Osteocyte (in vitro differentiated cells): ENCODE measurements around the gene CADPS2. TPM values are rescaled to one million over a fixed set of nuclear protein-coding genes. Genes with fewer than 3 reads are reported as not detected.

ENCODE experiments used
- DNase-seq: peaks from one replicate; pipeline ENCODE4 v3.0.0; 2021; ENCODE audit warnings: mixed read lengths; ENCODE audit not compliant: unreplicated experiment; ENCODE audit errors: extremely low spot score
- H3K27ac Mint-ChIP-seq: one replicate; pipeline ENCODE4 v1.8.0; 2021; ENCODE audit warnings: mild to moderate bottlenecking, mixed read lengths; ENCODE audit not compliant: unreplicated experiment
- H3K27me3 Mint-ChIP-seq: one replicate; pipeline ENCODE4 v1.8.0; 2021; ENCODE audit warnings: mixed read lengths; ENCODE audit not compliant: unreplicated experiment
- H3K36me3 Mint-ChIP-seq: one replicate; pipeline ENCODE4 v1.8.0; 2021; ENCODE audit warnings: mixed read lengths; ENCODE audit not compliant: unreplicated experiment
- H3K4me1 Mint-ChIP-seq: one replicate; pipeline ENCODE4 v1.8.0; 2021; ENCODE audit warnings: mixed read lengths; ENCODE audit not compliant: unreplicated experiment
- H3K4me3 Mint-ChIP-seq: one replicate; pipeline ENCODE4 v1.8.0; 2021; ENCODE audit warnings: mild to moderate bottlenecking, moderate library complexity, mixed read lengths; ENCODE audit not compliant: unreplicated experiment
- H3K9me3 Mint-ChIP-seq: one replicate; pipeline ENCODE4 v1.8.0; 2021; ENCODE audit warnings: mixed read lengths; ENCODE audit not compliant: unreplicated experiment
- total RNA-seq: library from RNA; stranded (reverse); gene quantifications from 2 replicates; pipeline ENCODE4 v1.2.1, GENCODE V29; 2021
- TF ChIP-seq, protein P1 (sequence below): fragments of 200-600 bp; sonication (generic); IDR thresholded peaks from 2 replicates; pipeline ENCODE4 v1.5.0; 2021; ENCODE audit warnings: antibody characterized with exemption, mild to moderate bottlenecking, moderate library complexity

The CADPS2 gene
- total RNA-seq, 1 donor from 2014 or later = 0.81 TPM

DNA sequence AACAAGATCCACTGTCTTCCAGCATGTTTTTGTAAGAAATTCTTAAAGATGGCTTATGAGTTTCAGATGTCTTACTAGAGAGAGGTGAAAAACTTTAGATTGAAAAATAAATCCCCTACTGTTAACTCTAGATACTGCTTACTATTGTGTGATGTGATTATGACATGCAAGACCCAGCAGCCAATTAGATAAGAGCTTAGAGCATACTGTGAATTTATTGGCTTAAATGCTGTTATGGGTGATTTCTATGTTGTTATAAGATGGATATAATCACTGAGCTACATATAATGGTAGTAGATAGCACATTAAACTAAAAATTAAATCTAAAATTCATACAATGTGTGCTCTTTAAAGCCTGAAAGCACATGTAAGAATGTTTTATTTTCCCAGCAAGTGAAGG is 187.2 kb downstream of the CADPS2 start, which contains the start of gene RNF133:
Gene RNF133, minus strand, starts transcription at position 101 of the 400 bp plus-strand sequence. CDS start 199 bp downstream, outside the sequence.
- no peaks in the 10 kb centered on the region for H3K27me3 Mint-ChIP-seq
- H3K4me3 Mint-ChIP-seq = no peak within 1 kb of the TSS
- H3K27ac Mint-ChIP-seq = no peak within 1 kb of the TSS
- peaks cover 6% of the 10 kb centered on the region for H3K9me3 Mint-ChIP-seq
- TF ChIP-seq, protein P1, sequence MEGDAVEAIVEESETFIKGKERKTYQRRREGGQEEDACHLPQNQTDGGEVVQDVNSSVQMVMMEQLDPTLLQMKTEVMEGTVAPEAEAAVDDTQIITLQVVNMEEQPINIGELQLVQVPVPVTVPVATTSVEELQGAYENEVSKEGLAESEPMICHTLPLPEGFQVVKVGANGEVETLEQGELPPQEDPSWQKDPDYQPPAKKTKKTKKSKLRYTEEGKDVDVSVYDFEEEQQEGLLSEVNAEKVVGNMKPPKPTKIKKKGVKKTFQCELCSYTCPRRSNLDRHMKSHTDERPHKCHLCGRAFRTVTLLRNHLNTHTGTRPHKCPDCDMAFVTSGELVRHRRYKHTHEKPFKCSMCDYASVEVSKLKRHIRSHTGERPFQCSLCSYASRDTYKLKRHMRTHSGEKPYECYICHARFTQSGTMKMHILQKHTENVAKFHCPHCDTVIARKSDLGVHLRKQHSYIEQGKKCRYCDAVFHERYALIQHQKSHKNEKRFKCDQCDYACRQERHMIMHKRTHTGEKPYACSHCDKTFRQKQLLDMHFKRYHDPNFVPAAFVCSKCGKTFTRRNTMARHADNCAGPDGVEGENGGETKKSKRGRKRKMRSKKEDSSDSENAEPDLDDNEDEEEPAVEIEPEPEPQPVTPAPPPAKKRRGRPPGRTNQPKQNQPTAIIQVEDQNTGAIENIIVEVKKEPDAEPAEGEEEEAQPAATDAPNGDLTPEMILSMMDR = no peak
- no peaks in the 10 kb centered on the region for H3K36me3 Mint-ChIP-seq
- DNase-seq = no peak
- H3K4me1 Mint-ChIP-seq = no peaks in the 10 kb centered on the region

DNA sequence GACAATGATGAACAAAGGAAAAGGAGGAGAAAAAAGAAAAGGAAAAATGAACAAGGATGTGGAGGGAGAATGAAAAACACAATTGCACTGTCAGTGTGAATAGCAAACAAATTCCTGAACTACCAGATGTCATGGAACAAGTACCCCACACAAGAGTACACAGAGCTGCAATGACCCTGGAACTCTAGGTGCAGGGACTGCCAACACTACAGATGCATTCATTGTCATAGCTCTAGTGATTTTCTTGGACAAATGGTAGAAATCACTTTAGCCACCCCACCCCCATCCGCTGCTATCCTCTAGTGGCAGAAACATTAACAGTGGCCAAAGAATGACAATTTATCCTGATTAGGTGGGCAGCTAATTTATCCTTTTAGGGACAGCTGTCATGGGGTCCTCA is 190.4 kb downstream of the CADPS2 start:
- TF ChIP-seq, protein P1 = no peak
- Mint-ChIP-seq H3K9me3 (peaks cover 9% of the 10 kb centered on the region), H3K36me3 (no peaks in the 10 kb centered on the region), H3K27me3 (no peaks in the 10 kb centered on the region), H3K4me3 (no peak overlapping the region), H3K4me1 (no peaks in the 10 kb centered on the region), H3K27ac (no peak overlapping the region)
- no peak for DNase-seq

GRCh38 chr7:122694697-122695096 is 191.6 kb downstream of the CADPS2 start:
- Mint-ChIP-seq H3K4me1 (no peaks in the 10 kb centered on the region), H3K36me3 (no peaks in the 10 kb centered on the region), H3K4me3 (no peak overlapping the region), H3K9me3 (peaks cover 14% of the 10 kb centered on the region), H3K27me3 (no peaks in the 10 kb centered on the region), H3K27ac (no peak overlapping the region)
- TF ChIP-seq, protein P1 = no peak
- no peak for DNase-seq

DNA sequence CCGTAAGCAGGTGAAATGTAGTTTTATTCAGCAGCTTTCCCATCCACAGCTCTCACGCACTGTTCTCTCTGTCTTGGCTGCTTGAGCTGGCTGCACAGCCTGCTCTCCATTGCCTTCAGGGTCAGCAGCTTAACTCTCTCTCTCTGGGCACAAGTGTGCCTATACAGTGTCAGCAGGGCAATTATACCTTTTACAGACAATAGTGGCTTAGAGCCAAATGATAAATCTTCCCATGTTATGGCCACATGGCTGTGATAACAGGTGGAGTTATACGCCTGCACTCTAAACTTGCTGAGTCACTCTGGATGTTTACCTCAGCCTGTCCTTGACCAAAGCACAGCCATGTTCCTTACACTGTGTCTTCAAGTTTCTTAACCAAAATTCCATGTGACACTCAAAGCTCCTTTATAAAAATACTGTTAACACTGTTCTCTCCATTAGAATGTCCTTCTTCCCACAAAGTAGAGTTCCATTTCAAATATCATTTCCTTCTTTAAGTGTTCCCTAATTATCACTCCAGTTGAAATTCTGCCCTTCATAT is 193.4 kb downstream of the CADPS2 start:
- no peaks in the 10 kb centered on the region for H3K36me3 Mint-ChIP-seq
- H3K27ac Mint-ChIP-seq = no peak overlapping the region
- H3K27me3 Mint-ChIP-seq = no peaks in the 10 kb centered on the region
- DNase-seq = no peak
- H3K9me3 Mint-ChIP-seq = peaks cover 14% of the 10 kb centered on the region
- no peaks in the 10 kb centered on the region for H3K4me1 Mint-ChIP-seq
- TF ChIP-seq, protein P1 = no peak
- no peak overlapping the region for H3K4me3 Mint-ChIP-seq

- Mint-ChIP-seq H3K27ac (no peak overlapping the region), H3K27me3 (no peaks in the 10 kb centered on the region), H3K4me1 (no peaks in the 10 kb centered on the region), H3K4me3 (no peak overlapping the region), H3K36me3 (no peaks in the 10 kb centered on the region), H3K9me3 (peaks cover 14% of the 10 kb centered on the region)
- no peak for DNase-seq
- TF ChIP-seq, protein P1 = no peak
Measured at GRCh38 chr7:122691569-122692235, 194.6 kb downstream of the CADPS2 start.
